ENCODE results near the gene LAG3.

LAG3 gene

GRCh38 chr12:6764011-6764828 is 8.1 kb upstream of the LAG3 start:
- peak; percentile 99 for DNase-seq (ENCODE audit: low read depth)
- no peak for TF ChIP-seq CTCF (conservative IDR thresholded peaks at IDR 0.05; ENCODE audit: low read depth, low read length)
- peak overlapping the region; percentile 49 for H3K4me3 ChIP-seq (ENCODE audit: low read depth, low read length)

GRCh38 chr12:6765048-6765633 is 7.2 kb upstream of the LAG3 start:
- DNase-seq (ENCODE audit: low read depth) = no peak
- H3K4me3 ChIP-seq (ENCODE audit: low read depth, low read length) = peak overlapping the region; percentile 88
- TF ChIP-seq CTCF (conservative IDR thresholded peaks at IDR 0.05; ENCODE audit: low read depth, low read length) = no peak

DNA sequence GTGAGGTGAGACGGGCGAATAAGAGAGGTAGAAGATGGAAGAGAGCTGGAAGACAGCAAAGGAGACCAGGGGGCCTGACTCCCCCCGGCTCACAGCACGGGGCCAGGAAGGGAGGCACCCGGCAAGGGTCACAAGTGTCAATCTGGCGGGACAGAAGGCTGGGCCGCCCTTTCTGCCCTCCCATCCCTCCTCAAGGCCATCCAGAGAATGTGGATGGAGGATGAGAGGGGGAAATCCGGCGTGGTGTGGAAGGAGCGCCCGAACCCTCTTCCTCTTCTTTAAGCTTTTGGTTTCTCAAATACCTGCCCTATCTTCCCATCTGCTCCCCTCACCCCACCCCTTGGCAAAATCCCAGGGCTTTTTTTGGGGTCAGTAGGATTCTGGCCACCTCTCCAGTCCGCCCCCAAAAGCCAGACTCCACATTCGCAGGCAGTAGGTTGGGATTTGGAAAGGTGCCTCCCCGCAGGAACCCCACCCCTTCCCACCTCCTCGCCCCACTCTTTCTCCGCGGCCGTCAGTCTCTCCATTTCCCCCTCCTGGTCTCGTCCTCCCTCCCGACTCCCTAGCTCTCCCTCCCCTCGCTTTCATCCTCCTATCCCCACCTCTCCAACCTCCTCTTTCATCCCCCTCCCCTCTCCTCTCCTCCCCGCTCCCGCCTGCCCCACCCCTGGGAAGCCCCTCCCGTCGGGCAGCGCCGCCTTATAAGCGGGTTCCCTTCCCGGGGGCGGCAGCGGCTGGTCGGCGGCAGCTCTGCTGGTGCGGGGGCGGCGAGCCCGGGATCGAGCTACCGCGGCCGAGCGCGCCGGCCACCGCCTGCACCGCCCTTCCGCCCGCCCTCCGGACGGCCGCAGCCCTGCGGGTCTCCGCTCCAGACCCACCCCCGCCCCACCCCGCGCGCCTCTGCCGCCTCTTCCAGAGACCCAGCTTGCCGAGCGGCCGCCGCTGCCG is 6.4 kb upstream of the LAG3 start, which contains the start of gene PTMS:
TSS of gene PTMS (plus strand) at position 730 of the 948 bp plus-strand sequence. CDS start 343 bp downstream, outside the sequence.
- peak within 1 kb of the TSS; percentile 88 for H3K4me3 ChIP-seq (ENCODE audit: low read depth, low read length)
- no peak for TF ChIP-seq CTCF (conservative IDR thresholded peaks at IDR 0.05; ENCODE audit: low read depth, low read length)
- peak; percentile 95 for DNase-seq (ENCODE audit: low read depth)

DNA sequence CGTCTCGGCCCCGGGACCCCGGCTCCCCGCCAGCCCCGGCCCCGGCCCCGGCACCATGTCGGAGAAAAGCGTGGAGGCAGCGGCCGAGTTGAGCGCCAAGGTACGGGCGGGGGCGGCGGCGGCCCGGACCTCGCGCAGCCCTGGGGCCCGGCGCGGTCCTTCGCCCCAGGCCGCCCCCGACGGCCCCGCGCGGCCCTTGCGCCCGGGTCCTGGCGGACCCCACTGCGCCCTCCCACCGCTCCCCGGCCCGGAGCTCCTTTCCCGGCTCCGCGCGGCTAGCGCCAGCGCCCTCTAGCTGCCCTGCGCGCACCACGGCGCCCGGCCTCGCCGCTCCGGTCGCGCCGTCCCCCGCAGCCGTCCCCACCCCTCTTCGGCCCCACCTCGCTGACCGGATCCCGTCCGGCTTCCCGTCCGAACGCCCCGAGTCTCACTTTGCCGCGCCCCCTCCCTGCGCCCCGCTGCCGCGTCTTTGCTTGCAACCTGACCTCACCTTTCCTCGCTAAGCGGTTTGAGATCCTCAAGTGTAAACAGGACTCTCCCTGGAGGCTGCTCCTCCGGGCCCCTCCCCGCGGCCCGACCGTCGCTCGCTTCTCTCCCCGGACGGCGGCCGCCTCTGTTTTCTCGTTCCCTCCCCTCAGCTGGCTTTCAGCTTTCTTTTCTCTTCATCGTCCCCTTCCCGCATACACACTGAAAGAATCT is 5.5 kb upstream of the LAG3 start:
- peak; percentile 68 for DNase-seq (ENCODE audit: low read depth)
- TF ChIP-seq CTCF (conservative IDR thresholded peaks at IDR 0.05; ENCODE audit: low read depth, low read length) = peak; percentile 52
- H3K4me3 ChIP-seq (ENCODE audit: low read depth, low read length) = peak overlapping the region; percentile 88

DNA sequence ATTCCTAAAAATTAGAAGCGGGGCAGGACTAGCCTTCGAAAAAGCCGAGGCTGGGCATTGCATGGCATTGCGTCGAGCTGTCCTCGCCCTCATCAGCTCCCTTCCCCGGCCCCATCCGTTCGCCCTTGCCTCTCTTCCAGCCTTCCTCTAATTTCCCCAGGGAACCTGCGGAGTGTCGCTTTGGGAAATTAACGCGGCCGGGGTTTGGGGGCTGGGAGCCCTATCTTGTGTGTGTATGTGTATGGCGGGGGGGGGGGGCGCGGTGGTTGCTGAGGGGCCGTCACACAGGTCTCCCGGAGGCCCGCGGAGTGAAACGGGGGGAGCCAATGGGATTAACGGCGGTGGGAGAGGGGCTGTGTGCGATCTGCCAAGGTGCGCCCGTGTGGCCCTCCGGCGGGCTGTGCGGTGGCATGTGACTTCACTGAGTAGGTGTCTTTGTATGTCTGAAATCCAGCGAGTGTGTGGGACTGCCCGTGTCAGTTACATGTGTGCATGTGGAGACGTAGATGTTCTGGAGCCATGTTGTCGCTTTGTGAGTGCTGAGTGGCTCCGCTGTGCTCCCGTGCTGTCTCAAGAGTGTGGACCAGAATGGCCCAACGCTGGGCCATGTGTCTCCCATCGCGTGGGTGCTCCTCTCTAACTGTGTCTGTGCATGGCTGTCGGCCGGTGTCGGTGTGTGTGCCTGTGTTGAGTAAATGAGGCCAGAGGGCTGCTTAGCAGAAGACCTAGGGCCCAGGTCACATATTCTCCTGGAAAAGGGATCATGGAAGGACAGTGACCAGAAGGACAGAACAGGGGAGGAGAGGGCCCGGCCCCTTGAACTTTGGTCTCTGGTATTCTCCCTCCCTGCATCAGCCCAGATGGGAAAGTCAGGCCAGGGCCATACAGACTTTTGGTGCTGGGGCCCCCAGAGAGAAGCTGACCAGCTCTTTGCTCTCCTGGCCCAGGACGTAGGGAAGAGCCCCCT is 4.7 kb upstream of the LAG3 start:
- no peak for TF ChIP-seq CTCF (conservative IDR thresholded peaks at IDR 0.05; ENCODE audit: low read depth, low read length)
- H3K4me3 ChIP-seq (ENCODE audit: low read depth, low read length) = peak overlapping the region; percentile 88
- DNase-seq (ENCODE audit: low read depth) = peak; percentile 39
